Measurements from ENCODE around the gene LINGO1.

- no peak for TF ChIP-seq EZH2 (IDR thresholded peaks at IDR 0.05; ENCODE audit: insufficient read depth, low read length)
- TF ChIP-seq CTCF (IDR thresholded peaks at IDR 0.05; ENCODE audit: insufficient read depth, low read depth, low read length): no peak
Observed at GRCh38 chr15:77647961-77648360, 15.2 kb upstream of the LINGO1 start.
